Upper lobe of left lung (tissue), 6 donors: ENCODE measurements around the gene GNRH2. TPM values are rescaled to one million over a fixed set of nuclear protein-coding genes. Genes with fewer than 3 reads are reported as not detected.
"Not testable (repeated sequence)": the region's sequence is repeated elsewhere in the genome, so short reads cannot be mapped to it uniquely, and the experiment has no call there.

Experiments used
- ATAC-seq, 2 donors: fragments of 200-7000 bp; cut with Tn5 transposase; one replicate each; pipeline ENCODE4 v1.9.1; 2022; ENCODE audit warnings: mild to moderate bottlenecking in 2 of 2, moderate library complexity in 2 of 2; ENCODE audit not compliant: low FRiP score in 2 of 2
- DNase-seq, 2 donors: peaks; one replicate each; pipeline ENCODE4 v3.0.0-alpha.2; 2019 to 2020
- H3K27ac ChIP-seq, 4 donors: fragments of 200-600 bp; sonication (generic); one replicate each; pipeline ENCODE4 v1.5.1; 2016 to 2019
- H3K27me3 ChIP-seq, 4 donors: fragments of 200-600 bp; sonication (generic); one replicate each; pipeline ENCODE4 v1.5.1; 2017 to 2019
- H3K36me3 ChIP-seq, 4 donors: fragments of 200-600 bp; sonication (generic); one replicate each; pipeline ENCODE4 v1.5.1; 2016 to 2019
- H3K4me1 ChIP-seq, 4 donors: fragments of 200-600 bp; sonication (generic); one replicate each; pipeline ENCODE4 v1.5.1; 2018 to 2019
- H3K4me3 ChIP-seq, 4 donors: fragments of 200-600 bp; sonication (generic); one replicate each; pipeline ENCODE4 v1.5.1; 2017 to 2019; ENCODE audit warnings: mild to moderate bottlenecking in 2 of 4, moderate library complexity in 1 of 4
- H3K9me3 ChIP-seq, 4 donors: fragments of 200-600 bp; sonication (generic); one replicate each; pipeline ENCODE4 v1.5.1; 2018 to 2019
- EP300 ChIP-seq, 4 donors: sonication (generic); formaldehyde crosslinking; IDR thresholded peaks; one replicate each; pipeline ENCODE4 v1.5.1; 2017; ENCODE audit warnings: antibody characterized with exemption in 4 of 4, control low read depth in 2 of 4
- POLR2A ChIP-seq, 4 donors: fragments of 450-650 bp; IDR thresholded peaks; one replicate each; pipeline ENCODE4 v1.5.1; 2016 to 2017; ENCODE audit warnings: antibody characterized with exemption in 4 of 4, mild to moderate bottlenecking in 2 of 4
- POLR2AphosphoS5 ChIP-seq, 2 donors: sonication (generic); formaldehyde crosslinking; IDR thresholded peaks; one replicate each; pipeline ENCODE4 v1.5.1; 2017; ENCODE audit warnings: antibody characterized with exemption in 2 of 2
- WGBS, 2 donors: methylation state at CpG; one replicate each; pipeline ENCODE4 v1.1.5; 2017 to 2018; 5-methylcytosine and 5-hydroxymethylcytosine counted together
- total RNA-seq, 6 donors: library from RNA; depleted of rRNA in 4 of 6; stranded (reverse); fragments of >200 nt in 4 of 6; gene quantifications; one replicate each; pipeline versions ENCODE4 v1.1.0 to v1.2.1, GENCODE V29; 2016 to 2021
- TF ChIP-seq, protein P1 (sequence below), 6 experiments: fragments of 450-650 bp in 4 of 6; fragments of 200-600 bp in 2 of 6; sonication (generic) in 2 of 6; IDR thresholded peaks; one replicate each; pipeline ENCODE4 v1.5.1; 2016 to 2019; ENCODE audit warnings: antibody characterized with exemption in 6 of 6
- donor health status: DM: no; HTN: no; CAD: no; lungs with moderate emphysema.
- donor health status: DM: no; HTN: yes; CAD: no; lungs with severe emphysema.

The GNRH2 gene
- total RNA-seq, 6 donors from 2014 or later = 1.1 TPM; not detected in 5

DNA sequence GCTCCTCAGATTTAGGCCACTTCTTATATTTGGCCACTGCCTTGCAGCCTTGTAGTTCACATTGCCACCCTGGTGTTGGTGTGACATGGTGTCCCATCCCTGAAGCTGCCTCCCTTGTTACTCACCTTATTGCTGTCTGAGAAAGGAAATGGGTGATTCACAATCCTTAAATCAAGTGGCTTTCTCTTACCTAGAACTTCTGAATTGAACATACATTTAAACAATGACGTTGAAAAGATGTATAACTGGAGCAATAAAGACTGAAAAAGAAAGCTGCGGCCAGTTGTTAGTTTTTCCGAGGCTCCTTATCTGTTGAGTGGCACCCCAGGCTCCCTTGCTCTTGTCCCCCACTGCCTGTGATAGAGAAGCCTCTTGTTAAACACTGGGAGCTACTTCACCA is 28.8 kb upstream of the GNRH2 start:
- Histone ChIP-seq H3K9me3 (no peaks in the 10 kb centered on the region), H3K27ac (no peak overlapping the region), H3K4me1 (no peaks in the 10 kb centered on the region), H3K36me3 (peaks cover 0 to 54% (median 21%) of the 10 kb centered on the region in 4 donors), H3K27me3 (no peaks in the 10 kb centered on the region), H3K4me3 (no peak overlapping the region)
- DNase-seq = no peak
- WGBS, 2 donors = 79 to 92% methylated on average over 3 of the region's 3 CpGs
- TF ChIP-seq EP300 (IDR thresholded peaks at IDR 0.05) (no peak), POLR2AphosphoS5 (IDR thresholded peaks at IDR 0.05) (no peak)
- no peak for ATAC-seq

DNA sequence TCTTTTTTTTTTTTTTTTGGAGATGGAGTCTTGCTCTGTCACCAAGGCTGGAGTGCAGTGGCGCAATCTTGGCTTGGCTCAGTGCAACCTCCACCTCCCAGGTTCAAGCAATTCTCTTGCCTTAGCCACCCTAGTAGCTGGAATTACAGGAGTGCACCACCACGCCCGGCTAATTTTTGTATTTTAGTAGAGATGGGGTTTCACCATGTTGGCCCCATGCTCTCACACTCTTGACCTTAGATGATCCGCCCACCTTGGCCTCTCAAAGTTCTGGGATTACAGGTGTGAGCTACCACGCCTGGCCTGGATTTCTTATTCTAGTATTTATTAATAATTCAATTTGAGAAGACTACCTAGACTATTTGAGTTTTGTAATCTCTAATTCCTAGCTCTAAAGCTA is 28.1 kb upstream of the GNRH2 start:
- peaks cover 0 to 49% (median 21%) of the 10 kb centered on the region in 4 donors for H3K36me3 ChIP-seq

DNA sequence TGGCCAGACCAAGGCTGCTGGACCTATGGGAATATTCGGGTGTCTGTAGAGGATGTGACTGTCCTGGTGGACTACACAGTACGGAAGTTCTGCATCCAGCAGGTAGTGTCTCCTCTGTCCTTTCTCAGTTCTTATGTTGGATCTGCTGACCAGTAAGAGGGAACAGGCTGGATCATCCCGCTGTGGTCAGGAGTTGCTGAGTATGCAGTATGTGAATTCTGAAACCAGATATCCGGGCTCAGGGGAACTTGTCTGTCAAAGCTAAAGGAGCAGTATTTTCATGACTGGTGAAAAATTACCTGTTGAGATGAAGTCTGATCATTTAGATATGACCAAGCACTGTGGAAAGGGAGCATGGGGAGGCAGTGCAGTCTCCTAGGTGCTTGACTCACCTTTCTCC is 22.1 kb upstream of the GNRH2 start:
- ATAC-seq = no peak
- H3K9me3 ChIP-seq = no peaks in the 10 kb centered on the region
- no peak overlapping the region for H3K27ac ChIP-seq
- no peak for TF ChIP-seq POLR2A (IDR thresholded peaks at IDR 0.05)
- TF ChIP-seq, protein P1, sequence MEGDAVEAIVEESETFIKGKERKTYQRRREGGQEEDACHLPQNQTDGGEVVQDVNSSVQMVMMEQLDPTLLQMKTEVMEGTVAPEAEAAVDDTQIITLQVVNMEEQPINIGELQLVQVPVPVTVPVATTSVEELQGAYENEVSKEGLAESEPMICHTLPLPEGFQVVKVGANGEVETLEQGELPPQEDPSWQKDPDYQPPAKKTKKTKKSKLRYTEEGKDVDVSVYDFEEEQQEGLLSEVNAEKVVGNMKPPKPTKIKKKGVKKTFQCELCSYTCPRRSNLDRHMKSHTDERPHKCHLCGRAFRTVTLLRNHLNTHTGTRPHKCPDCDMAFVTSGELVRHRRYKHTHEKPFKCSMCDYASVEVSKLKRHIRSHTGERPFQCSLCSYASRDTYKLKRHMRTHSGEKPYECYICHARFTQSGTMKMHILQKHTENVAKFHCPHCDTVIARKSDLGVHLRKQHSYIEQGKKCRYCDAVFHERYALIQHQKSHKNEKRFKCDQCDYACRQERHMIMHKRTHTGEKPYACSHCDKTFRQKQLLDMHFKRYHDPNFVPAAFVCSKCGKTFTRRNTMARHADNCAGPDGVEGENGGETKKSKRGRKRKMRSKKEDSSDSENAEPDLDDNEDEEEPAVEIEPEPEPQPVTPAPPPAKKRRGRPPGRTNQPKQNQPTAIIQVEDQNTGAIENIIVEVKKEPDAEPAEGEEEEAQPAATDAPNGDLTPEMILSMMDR (IDR thresholded peaks at IDR 0.05) = no peak
- no peak for TF ChIP-seq POLR2AphosphoS5 (IDR thresholded peaks at IDR 0.05)
- no peak for TF ChIP-seq EP300 (IDR thresholded peaks at IDR 0.05)
- DNase-seq = no peak
- no peaks in the 10 kb centered on the region for H3K27me3 ChIP-seq
- H3K36me3 ChIP-seq = peaks cover 10 to 68% (median 56%) of the 10 kb centered on the region in 4 donors
- 95 to 96% methylated on average over 3 to 4 of the region's 4 CpGs for whole genome bisulfite sequencing, 2 donors
- H3K4me3 ChIP-seq = no peak overlapping the region
- H3K4me1 ChIP-seq = no peaks in the 10 kb centered on the region

More for the DNA sequence above, 28.1 kb upstream of the GNRH2 start:
- not testable (repeated sequence) for H3K27ac ChIP-seq, H3K27me3 ChIP-seq, DNase-seq, H3K4me3 ChIP-seq, H3K9me3 ChIP-seq, H3K4me1 ChIP-seq, ATAC-seq
- WGBS, 2 donors = 88 to 93% methylated on average over 5 of the region's 5 CpGs

DNA sequence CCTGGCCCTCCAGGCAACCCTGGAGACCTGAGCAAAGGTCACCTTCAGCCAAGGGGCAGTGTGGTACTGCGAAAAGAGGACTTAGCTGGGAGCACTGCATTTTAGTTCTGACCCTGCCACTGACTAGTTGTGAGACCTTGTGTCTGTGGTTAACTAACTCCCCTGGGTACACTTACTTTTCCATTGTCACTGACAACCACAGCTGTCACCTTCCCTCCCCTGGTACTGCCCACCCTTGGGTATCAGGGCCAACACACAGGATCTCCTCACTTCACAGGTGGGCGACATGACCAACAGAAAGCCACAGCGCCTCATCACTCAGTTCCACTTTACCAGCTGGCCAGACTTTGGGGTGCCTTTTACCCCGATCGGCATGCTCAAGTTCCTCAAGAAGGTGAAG is 21.6 kb upstream of the GNRH2 start:
- Histone ChIP-seq H3K27me3 (no peaks in the 10 kb centered on the region), H3K36me3 (peaks cover 13 to 68% (median 57%) of the 10 kb centered on the region in 4 donors), H3K4me3 (no peak overlapping the region), H3K9me3 (no peaks in the 10 kb centered on the region), H3K4me1 (no peaks in the 10 kb centered on the region), H3K27ac (no peak overlapping the region)
- DNase-seq (no peak), ATAC-seq (no peak)
- TF ChIP-seq EP300 (IDR thresholded peaks at IDR 0.05) (no peak), POLR2A (IDR thresholded peaks at IDR 0.05) (no peak), POLR2AphosphoS5 (IDR thresholded peaks at IDR 0.05) (no peak)
- TF ChIP-seq, protein P1 (IDR thresholded peaks at IDR 0.05) = no peak
- WGBS, 2 donors = 98 to 100% methylated on average over 5 of the region's 5 CpGs

DNA sequence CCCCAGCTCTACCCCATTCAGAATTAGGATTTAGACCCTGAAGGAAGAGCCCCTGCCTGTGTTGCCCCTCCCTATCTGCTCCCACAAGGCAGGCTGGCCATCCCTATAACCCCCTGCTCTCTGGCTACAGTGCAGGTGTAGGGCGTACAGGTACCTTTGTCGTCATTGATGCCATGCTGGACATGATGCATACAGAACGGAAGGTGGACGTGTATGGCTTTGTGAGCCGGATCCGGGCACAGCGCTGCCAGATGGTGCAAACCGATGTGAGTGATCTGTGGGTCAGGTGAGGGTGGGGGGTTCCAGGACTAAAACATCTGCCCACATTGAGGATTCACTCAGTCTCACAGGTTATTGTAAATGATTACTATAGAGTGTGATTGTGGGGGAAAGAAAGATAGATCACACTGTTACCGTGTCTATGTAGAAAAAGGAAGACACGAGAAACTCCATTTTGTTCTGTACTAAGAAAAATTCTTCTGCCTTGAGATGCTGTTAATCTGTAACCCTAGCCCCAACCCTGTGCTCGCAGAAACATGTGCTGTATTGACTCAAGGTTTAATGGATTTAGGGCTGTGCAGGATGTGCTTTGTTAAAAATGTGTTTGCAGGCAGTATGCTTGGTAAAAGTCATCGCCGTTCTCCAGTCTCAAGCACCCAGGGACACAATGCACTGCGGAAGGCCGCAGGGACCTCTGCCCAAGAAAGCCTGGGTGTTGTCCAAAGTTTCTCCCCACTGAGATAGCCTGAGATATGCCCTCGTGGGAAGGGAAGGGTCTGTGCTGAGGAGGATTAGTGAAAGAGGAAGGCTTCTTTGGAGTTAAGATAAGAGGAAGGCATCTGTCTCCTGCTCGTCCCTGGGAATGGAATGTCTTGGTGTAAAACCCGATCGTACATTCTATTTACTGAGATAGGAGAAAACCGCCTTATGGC is 20.6 kb upstream of the GNRH2 start:
- H3K27me3 ChIP-seq, ATAC-seq, H3K4me1 ChIP-seq, H3K27ac ChIP-seq, DNase-seq, H3K4me3 ChIP-seq, H3K9me3 ChIP-seq: not testable (repeated sequence)
- whole genome bisulfite sequencing, 2 donors = 90 to 92% methylated on average over 20 of the region's 20 CpGs
- H3K36me3 ChIP-seq = peaks cover 22 to 72% (median 62%) of the 10 kb centered on the region in 4 donors

DNA sequence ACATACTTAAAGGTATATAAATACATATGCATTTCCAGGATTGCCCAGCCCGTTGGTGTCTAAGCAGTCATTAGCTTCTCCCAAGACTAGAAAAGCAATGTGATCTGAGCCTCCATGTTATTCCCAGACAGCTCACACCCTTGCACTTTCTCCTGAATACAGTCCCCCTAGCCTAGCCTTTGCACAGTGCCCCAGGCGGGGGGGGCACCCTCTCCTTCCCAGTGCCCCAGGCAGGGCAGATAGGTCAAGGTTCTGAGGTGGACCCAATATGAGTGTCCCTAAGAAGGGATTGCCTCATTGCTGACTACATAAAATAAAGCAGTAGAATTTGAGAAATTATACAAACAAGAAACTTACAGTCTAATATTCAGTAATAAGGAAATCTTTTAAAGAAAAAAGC is 15.4 kb upstream of the GNRH2 start:
- H3K27me3 ChIP-seq = no peaks in the 10 kb centered on the region
- H3K9me3 ChIP-seq = no peaks in the 10 kb centered on the region
- H3K27ac ChIP-seq = no peak overlapping the region
- H3K36me3 ChIP-seq = peaks cover 25 to 93% (median 68%) of the 10 kb centered on the region in 4 donors
- H3K4me1 ChIP-seq = no peaks in the 10 kb centered on the region
- no peak for DNase-seq
- no peak for ATAC-seq
- no peak overlapping the region for H3K4me3 ChIP-seq
- TF ChIP-seq, protein P1 (IDR thresholded peaks at IDR 0.05) = no peak
- TF ChIP-seq POLR2AphosphoS5 (IDR thresholded peaks at IDR 0.05) = no peak
- no peak for TF ChIP-seq EP300 (IDR thresholded peaks at IDR 0.05)
- no peak for TF ChIP-seq POLR2A (IDR thresholded peaks at IDR 0.05)
- 81% methylated on average over 2 of the region's 2 CpGs for WGBS, 2 donors
